Natural killer cell treated with Interleukin-12 subunit alpha and Interleukin-12 subunit beta and Interleukin-15 and Interleukin-18, amount 100 ng/mL, for 72 hours (primary cell): ENCODE measurements around the gene CDH9. TPM values are rescaled to one million over a fixed set of nuclear protein-coding genes. Genes with fewer than 3 reads are reported as not detected.

Source experiments
- ATAC-seq, 2 donors: fragments of 150-1000 bp; cut with Tn5 transposase in 1 of 2; sonication (Bioruptor Pico), chemical (Tn5 transposase) in 1 of 2; 2 replicates each; pipeline ENCODE4 v1.10.0; 2021
- DNase-seq: peaks from one replicate; pipeline ENCODE4 v3.0.0; 2022; ENCODE audit warnings: low spot score
- H3K27ac Mint-ChIP-seq, 2 donors: 1 replicate in 1 of 2; 2 replicates in 1 of 2; pipeline ENCODE4 v1.8.0; 2022; ENCODE audit warnings: mixed read lengths in 2 of 2, mild to moderate bottlenecking in 1 of 2, moderate library complexity in 1 of 2
- H3K27me3 Mint-ChIP-seq, 2 donors: 1 replicate in 1 of 2; 2 replicates in 1 of 2; pipeline ENCODE4 v1.8.0; 2022; ENCODE audit warnings: mixed read lengths in 2 of 2
- H3K36me3 Mint-ChIP-seq: one replicate; pipeline ENCODE4 v1.8.0; 2022; ENCODE audit warnings: mixed read lengths
- H3K4me1 Mint-ChIP-seq, 2 donors: 1 replicate in 1 of 2; 2 replicates in 1 of 2; pipeline ENCODE4 v1.8.0; 2022; ENCODE audit warnings: low read depth in 2 of 2, mixed read lengths in 2 of 2, mild to moderate bottlenecking in 1 of 2
- H3K4me3 Mint-ChIP-seq: one replicate; pipeline ENCODE4 v1.8.0; 2022; ENCODE audit warnings: mixed read lengths
- H3K9me3 Mint-ChIP-seq: 2 replicates; pipeline ENCODE4 v1.8.0; 2022; ENCODE audit warnings: mixed read lengths
- total RNA-seq, 2 donors: library from RNA; stranded (reverse); gene quantifications; one replicate each; pipeline ENCODE4 v1.2.3, GENCODE V29; 2022

Gene CDH9
- not detected for total RNA-seq

DNA sequence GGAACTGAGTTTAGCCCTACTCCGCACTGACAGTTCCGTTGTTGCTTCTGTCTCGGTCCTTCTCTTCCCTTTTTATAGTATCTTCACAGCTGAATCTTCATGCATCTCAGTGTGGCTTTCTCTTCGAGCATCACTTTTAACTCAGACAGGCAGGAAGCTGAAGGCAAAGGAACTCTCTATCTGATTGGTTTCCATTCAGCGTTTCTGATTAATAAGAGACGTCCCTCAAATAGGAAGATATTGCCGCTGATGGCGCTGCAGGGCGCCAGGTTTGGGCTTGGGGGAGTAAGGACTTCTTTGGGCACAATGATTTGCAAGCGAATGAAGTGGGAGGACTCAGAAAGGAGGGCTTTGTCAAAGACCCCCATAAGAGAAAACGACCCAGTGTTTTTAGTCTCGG lies at the start of gene CDH9:
Gene CDH9, minus strand, starts transcription at position 111 of the 400 bp plus-strand sequence. CDS start 50,253 bp downstream, outside the sequence.
- no peak for DNase-seq
- Mint-ChIP-seq H3K27ac (no peak within 1 kb of the TSS), H3K9me3 (peaks cover 12% of the 10 kb centered on the region)

DNA sequence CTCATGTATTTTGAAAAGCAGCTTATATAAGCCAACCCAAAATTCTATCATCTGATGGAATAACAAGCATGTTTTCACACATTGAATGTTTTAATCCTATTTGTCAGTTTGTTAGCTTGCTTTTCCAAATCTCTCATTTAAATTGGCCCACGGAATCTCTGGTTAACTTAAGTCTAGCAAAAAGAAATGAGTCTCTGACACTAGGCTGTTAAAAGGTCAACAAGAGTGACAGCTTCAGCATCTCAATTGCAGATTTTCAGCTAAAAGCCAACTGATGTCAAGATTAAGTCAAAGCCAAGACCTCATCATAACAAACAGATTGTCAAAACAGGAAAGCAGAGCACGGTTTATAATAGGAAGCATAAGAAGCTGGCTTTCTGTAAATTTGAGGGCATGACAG lies 49.4 kb upstream of the CDH9 start:
- no peaks in the 10 kb centered on the region for H3K27me3 Mint-ChIP-seq
- ATAC-seq (no peak), DNase-seq (no peak)
- H3K9me3 Mint-ChIP-seq = peaks cover 3% of the 10 kb centered on the region
- peaks cover 6% of the 10 kb centered on the region for H3K36me3 Mint-ChIP-seq
- no peaks in the 10 kb centered on the region for H3K4me1 Mint-ChIP-seq
- no peak overlapping the region for H3K4me3 Mint-ChIP-seq
- H3K27ac Mint-ChIP-seq = no peak overlapping the region

More for the DNA sequence above, at the start of gene CDH9:
- no peak for ATAC-seq
- Mint-ChIP-seq H3K27me3 (no peaks in the 10 kb centered on the region), H3K4me1 (no peaks in the 10 kb centered on the region), H3K36me3 (no peaks in the 10 kb centered on the region), H3K4me3 (no peak within 1 kb of the TSS)

DNA sequence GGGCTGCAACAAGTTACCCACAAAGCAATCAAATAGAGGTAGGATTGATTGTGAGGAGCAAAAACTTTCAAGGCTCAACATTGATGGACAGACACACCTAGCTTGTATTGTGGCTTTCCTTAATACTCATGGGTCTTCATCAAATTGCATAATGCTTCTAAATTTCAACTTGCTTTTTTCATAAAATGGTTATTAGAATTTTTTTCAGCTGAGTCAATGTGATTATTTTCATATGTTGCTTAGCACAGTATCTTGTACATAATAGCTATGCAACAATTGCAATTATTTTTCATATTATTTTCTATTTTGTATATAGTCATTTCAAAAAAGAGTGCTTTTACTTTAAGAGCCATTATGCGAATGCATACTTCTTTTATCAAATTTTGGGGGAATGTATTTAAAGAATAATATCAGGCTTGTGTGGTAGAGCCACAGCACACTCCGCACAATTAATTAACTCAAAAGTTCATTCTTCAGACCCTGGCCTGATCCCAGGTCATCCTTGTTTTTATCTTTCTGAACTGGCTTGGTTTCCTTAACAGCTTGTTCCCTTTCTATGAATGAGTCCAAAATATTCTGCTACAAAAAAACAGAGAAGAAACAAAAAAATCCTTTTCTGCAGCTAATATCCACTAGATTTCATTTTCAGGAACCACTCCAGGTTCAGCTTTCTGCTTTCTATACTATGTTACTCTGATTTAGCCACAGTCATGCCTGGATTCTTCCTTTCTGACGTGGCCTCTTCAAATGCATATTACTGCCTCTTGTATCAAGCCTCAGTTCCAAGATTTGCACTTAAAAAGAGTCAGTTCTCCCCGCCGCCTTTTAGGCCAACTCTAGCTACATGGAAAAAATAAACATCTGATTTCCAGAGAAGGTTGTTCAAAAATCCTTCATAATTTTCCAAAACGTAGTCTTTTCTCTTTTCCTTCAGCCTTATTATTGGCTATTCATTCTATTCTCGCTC lies 45.3 kb upstream of the CDH9 start:
- Mint-ChIP-seq H3K27me3 (no peaks in the 10 kb centered on the region), H3K27ac (no peak overlapping the region), H3K4me1 (no peaks in the 10 kb centered on the region), H3K36me3 (peaks cover 6% of the 10 kb centered on the region), H3K4me3 (no peak overlapping the region), H3K9me3 (peaks cover 5% of the 10 kb centered on the region)
- ATAC-seq (no peak), DNase-seq (no peak)

DNA sequence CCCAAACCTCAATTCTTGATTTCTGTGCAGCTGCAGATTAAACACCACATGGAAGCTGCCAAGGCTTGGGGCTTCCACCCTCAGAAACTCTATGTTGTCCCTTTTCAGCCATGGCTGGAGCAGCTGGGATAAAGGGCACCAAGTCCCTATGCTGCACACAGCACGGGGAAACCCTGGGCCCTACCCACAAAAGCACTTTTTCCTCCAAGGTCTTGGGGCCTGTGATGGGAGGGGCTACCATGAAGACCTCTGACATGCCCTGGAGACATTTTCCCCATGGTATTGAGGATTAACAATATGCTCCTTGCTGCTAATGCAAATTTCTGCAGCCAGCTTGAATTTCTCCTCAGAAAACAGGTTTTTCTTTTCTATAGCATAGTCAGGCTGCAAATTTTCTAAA lies 41.8 kb upstream of the CDH9 start:
- H3K36me3 Mint-ChIP-seq = peaks cover 24% of the 10 kb centered on the region
- no peaks in the 10 kb centered on the region for H3K27me3 Mint-ChIP-seq
- ATAC-seq (no peak), DNase-seq (no peak)
- no peaks in the 10 kb centered on the region for H3K4me1 Mint-ChIP-seq
- H3K4me3 Mint-ChIP-seq = no peak overlapping the region
- H3K27ac Mint-ChIP-seq = no peak overlapping the region
- peaks cover 15% of the 10 kb centered on the region for H3K9me3 Mint-ChIP-seq

GRCh38 chr5:27062451-27062850 lies 24.1 kb upstream of the CDH9 start:
- H3K4me1 Mint-ChIP-seq = no peaks in the 10 kb centered on the region
- ATAC-seq = no peak
- peaks cover 11% of the 10 kb centered on the region for H3K36me3 Mint-ChIP-seq
- H3K27ac Mint-ChIP-seq = no peak overlapping the region
- H3K4me3 Mint-ChIP-seq = no peak overlapping the region
- H3K27me3 Mint-ChIP-seq = no peaks in the 10 kb centered on the region
- peaks cover 13% of the 10 kb centered on the region for H3K9me3 Mint-ChIP-seq
- no peak for DNase-seq

DNA sequence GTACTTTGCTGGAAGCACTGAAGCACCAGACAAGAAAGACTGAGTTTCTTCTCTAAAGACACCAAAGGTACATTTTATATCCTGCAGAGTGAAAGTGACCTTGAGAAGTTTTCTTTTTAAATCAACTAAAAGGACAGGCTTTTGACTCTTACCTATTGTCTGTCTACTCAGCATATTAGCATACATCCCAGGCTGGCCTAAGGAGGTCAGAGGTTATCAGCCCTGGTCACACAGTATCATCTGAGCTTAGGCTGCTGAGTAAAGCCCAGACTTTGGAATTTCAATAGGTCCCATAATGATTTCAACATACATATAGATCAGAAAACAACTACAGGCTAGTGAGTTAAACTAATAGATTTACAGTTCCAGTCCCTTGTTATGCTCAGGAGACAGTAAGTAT lies 10.1 kb upstream of the CDH9 start:
- no peak for DNase-seq
- peaks cover 12% of the 10 kb centered on the region for H3K9me3 Mint-ChIP-seq
- H3K27me3 Mint-ChIP-seq = no peaks in the 10 kb centered on the region
- no peak overlapping the region for H3K4me3 Mint-ChIP-seq
- no peak overlapping the region for H3K27ac Mint-ChIP-seq
- peaks cover 7% of the 10 kb centered on the region for H3K36me3 Mint-ChIP-seq
- ATAC-seq = no peak
- no peaks in the 10 kb centered on the region for H3K4me1 Mint-ChIP-seq

DNA sequence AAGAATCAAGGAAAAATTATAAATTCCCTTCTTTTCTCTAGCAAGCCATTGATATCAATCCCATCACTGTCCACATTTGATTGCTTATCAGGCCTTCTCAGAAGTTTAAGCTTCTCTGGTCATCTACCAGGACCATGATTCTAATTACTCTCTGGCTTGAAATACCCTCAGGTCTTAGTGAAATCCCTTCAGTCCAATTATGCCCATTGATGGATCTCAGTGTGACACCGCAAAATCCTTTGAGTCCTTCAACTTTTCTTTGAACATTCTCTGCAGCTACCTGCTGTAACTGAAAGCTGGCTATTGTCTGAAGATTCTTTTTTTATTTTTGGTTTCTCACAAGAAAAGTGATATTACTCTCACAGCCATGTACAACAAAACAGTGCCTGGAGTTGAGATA lies 3.0 kb upstream of the CDH9 start:
- ATAC-seq (no peak), DNase-seq (no peak)
- Mint-ChIP-seq H3K36me3 (no peaks in the 10 kb centered on the region), H3K27ac (no peak overlapping the region), H3K9me3 (peaks cover 9% of the 10 kb centered on the region), H3K4me3 (no peak overlapping the region), H3K27me3 (no peaks in the 10 kb centered on the region), H3K4me1 (no peaks in the 10 kb centered on the region)

- ATAC-seq (no peak), DNase-seq (no peak)
- H3K4me3 Mint-ChIP-seq = no peak overlapping the region
- H3K36me3 Mint-ChIP-seq = no peaks in the 10 kb centered on the region
- no peaks in the 10 kb centered on the region for H3K4me1 Mint-ChIP-seq
- H3K27me3 Mint-ChIP-seq = no peaks in the 10 kb centered on the region
- no peak overlapping the region for H3K27ac Mint-ChIP-seq
- peaks cover 3% of the 10 kb centered on the region for H3K9me3 Mint-ChIP-seq
Measured at GRCh38 chr5:27034565-27034964, 3.8 kb downstream of the CDH9 start.

DNA sequence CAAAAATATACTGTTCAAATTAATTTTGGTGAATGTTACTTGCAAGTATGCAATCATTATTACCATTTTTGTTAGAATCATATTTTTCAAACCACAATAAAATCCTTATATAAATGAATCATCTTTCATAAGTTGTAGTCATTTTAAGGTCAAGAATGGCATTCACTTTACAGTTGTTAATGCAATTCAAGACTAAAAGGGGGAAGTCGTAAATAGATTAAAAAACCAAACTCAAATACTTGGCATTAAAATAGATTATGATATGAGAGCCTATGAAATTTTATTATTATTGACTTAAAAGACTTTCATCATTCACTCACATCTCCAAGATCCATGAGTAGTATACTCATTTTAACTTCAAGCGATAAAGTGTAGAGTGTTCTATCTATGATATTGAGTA lies 11.6 kb downstream of the CDH9 start:
- H3K9me3 Mint-ChIP-seq = peaks cover 8% of the 10 kb centered on the region
- no peaks in the 10 kb centered on the region for H3K27me3 Mint-ChIP-seq
- no peak overlapping the region for H3K4me3 Mint-ChIP-seq
- DNase-seq = no peak
- H3K36me3 Mint-ChIP-seq = no peaks in the 10 kb centered on the region
- no peaks in the 10 kb centered on the region for H3K4me1 Mint-ChIP-seq
- no peak for ATAC-seq
- H3K27ac Mint-ChIP-seq = no peak overlapping the region

DNA sequence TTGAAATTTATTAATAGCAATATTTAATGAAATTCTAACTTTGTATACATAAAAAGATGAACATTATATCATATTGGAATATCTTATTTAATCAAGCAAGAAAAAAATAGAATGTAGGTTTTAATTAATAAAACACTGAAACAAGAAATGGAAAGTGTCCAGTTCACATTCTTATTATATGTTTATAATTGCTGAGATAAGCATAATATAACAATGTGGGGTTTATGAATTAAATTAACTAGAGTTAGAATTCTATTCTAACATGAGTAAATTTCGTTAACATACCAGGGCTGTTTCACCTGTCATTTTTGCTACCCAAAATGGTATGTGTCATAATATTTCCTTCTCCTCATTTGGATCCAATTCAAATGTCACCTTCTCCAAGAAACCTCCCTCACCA lies 12.3 kb downstream of the CDH9 start:
- no peak for DNase-seq
- Mint-ChIP-seq H3K27ac (no peak overlapping the region), H3K4me1 (no peaks in the 10 kb centered on the region), H3K9me3 (peaks cover 8% of the 10 kb centered on the region), H3K36me3 (no peaks in the 10 kb centered on the region), H3K4me3 (no peak overlapping the region), H3K27me3 (no peaks in the 10 kb centered on the region)
- ATAC-seq = no peak

DNA sequence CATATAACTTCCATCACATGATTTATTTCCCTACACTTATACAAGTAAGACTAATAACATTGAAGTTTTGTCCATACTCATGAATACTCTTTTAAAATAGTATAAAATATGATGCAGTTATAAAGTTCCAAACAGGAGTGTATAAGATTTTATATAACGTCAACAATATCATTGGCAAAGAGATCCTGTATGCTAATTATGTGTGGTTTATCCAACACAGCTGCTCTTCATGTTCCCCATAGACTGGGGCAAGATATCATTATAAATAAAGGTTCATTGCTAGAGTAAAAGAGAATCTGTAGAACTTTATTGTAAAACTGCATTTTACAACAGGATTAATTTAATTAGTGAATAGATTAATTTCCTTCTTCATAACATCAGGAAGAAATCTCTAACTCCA lies 16.9 kb downstream of the CDH9 start:
- Mint-ChIP-seq H3K9me3 (peaks cover 8% of the 10 kb centered on the region), H3K36me3 (no peaks in the 10 kb centered on the region), H3K27ac (no peak overlapping the region), H3K4me1 (no peaks in the 10 kb centered on the region), H3K4me3 (no peak overlapping the region), H3K27me3 (no peaks in the 10 kb centered on the region)
- ATAC-seq = no peak
- no peak for DNase-seq

GRCh38 chr5:27020973-27021372 lies 17.4 kb downstream of the CDH9 start:
- no peak for DNase-seq
- Mint-ChIP-seq H3K36me3 (no peaks in the 10 kb centered on the region), H3K4me1 (no peaks in the 10 kb centered on the region), H3K27ac (no peak overlapping the region), H3K4me3 (no peak overlapping the region), H3K9me3 (peaks cover 8% of the 10 kb centered on the region), H3K27me3 (no peaks in the 10 kb centered on the region)
- ATAC-seq = no peak

DNA sequence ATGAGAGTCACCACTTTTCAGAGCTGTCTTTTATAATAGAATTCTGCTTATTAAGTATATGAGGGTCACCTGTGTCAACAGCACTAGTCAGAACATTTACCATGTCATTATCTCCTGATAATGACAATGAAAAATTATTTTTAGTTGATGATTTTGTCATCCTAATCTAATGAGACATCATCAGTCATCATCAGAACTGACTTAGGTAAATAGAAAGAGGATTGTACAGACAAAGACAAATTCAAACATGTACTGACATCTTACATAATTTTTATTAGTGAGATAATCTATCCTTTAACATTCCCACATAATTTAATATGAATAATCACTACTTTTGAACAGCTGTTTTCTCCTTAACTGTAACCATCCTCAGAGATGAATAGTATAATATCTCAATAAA lies 22.6 kb downstream of the CDH9 start:
- Mint-ChIP-seq H3K27me3 (no peaks in the 10 kb centered on the region), H3K9me3 (peaks cover 6% of the 10 kb centered on the region), H3K4me1 (no peaks in the 10 kb centered on the region)

DNA sequence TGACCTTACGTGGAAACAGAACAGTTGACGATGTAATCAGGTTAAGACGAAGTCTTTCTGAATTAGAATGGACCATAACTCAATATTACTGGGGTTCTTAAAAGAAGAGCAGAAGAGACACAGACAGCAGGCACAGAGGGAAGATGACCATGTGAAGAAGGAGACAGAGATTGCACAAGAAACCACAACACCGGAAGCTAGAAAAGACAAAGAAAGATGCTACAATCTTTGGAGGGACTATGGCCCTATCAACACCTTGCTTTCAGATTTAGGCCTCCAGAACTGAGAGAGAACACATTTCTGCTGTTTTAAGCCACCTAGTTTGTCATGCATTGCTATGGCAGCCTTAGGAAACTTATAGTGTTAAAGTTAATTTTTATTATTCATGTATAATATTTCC lies 27.1 kb downstream of the CDH9 start:
- Mint-ChIP-seq H3K27ac (no peak overlapping the region), H3K4me3 (no peak overlapping the region), H3K9me3 (peaks cover 11% of the 10 kb centered on the region), H3K27me3 (no peaks in the 10 kb centered on the region), H3K4me1 (no peaks in the 10 kb centered on the region), H3K36me3 (no peaks in the 10 kb centered on the region)
- no peak for DNase-seq
- no peak for ATAC-seq

More for the DNA sequence above, 22.6 kb downstream of the CDH9 start:
- no peaks in the 10 kb centered on the region for H3K36me3 Mint-ChIP-seq
- ATAC-seq (no peak), DNase-seq (no peak)
- H3K27ac Mint-ChIP-seq = no peak overlapping the region
- no peak overlapping the region for H3K4me3 Mint-ChIP-seq

GRCh38 chr5:27010646-27011045 lies 27.7 kb downstream of the CDH9 start:
- Mint-ChIP-seq H3K36me3 (no peaks in the 10 kb centered on the region), H3K4me3 (no peak overlapping the region), H3K4me1 (no peaks in the 10 kb centered on the region), H3K9me3 (peaks cover 11% of the 10 kb centered on the region), H3K27me3 (no peaks in the 10 kb centered on the region), H3K27ac (no peak overlapping the region)
- ATAC-seq (no peak), DNase-seq (no peak)
